K562 (cell line): ENCODE results near the gene PHF21A. TPM values are rescaled to one million over a fixed set of nuclear protein-coding genes. Genes with fewer than 3 reads are reported as not detected.

Experiments
- ATAC-seq: fragments of 200-7000 bp; cut with Tn5 transposase; 3 replicates; pipeline ENCODE4 v1.9.1; 2020; ENCODE audit warnings: moderate library complexity
- BruUV-seq: library from RNA; stranded (reverse); fragments of 400-500 nt; replicated peaks from 2 replicates; lab custom pipeline; 2021; lab: Mats Ljungman, UMichigan
- CTCF ChIA-PET: fragments of 300-600 bp; formaldehyde crosslinking; extraction: SDS; loops from one replicate; lab custom pipeline; 2021; ENCODE audit warnings: low intra/inter-chr PET ratio; lab: Yijun Ruan, JAX
- POLR2A ChIA-PET: fragments of 300-600, 350-650 bp; sonication (Branson Sonifier 250); formaldehyde crosslinking; extraction: SDS; loops from one replicate; lab custom pipeline; 2021; ENCODE audit warnings: antibody characterized with exemption, inconsistent platforms; lab: Yijun Ruan, JAX
- DNase-seq, 4 experiments: peaks; one replicate each; pipeline versions ENCODE4 v3.0.0 to v3.0.0-alpha.2; 2011 to 2018; ENCODE audit warnings: low spot score in 3 of 4, mixed read lengths in 3 of 4; ENCODE audit errors: extremely low read depth in 1 of 4
- FAIRE-seq: peaks from 2 replicates; lab custom pipeline; 2011; peaks lifted over from hg19 to GRCh38; lab: Jason Lieb, UNC
- H2AFZ ChIP-seq: 2 replicates; pipeline ENCODE4 v1.6.0; 2011; ENCODE audit warnings: low read depth, low read length, control low read depth, inconsistent platforms
- H3K27ac ChIP-seq: fragments of 200-600 bp; 3 replicates; pipeline ENCODE4 v1.8.0; 2011; ENCODE audit warnings: low read depth, mild to moderate bottlenecking, control low read depth, inconsistent platforms, low read length, moderate library complexity, mixed read lengths; ENCODE audit errors: extremely low read depth
- H3K27me3 ChIP-seq, 2 experiments: fragments of 300-600 bp in 1 of 2; 2 replicates in 1 of 2; 3 replicates in 1 of 2; pipeline versions ENCODE4 v1.6.0 to v1.8.0; 2011; ENCODE audit warnings: inconsistent platforms in 2 of 2, low read length in 2 of 2, mild to moderate bottlenecking in 1 of 2, mixed read lengths in 1 of 2, moderate library complexity in 1 of 2; ENCODE audit not compliant: control insufficient read depth in 2 of 2, insufficient read depth in 2 of 2
- H3K36me3 ChIP-seq: fragments of 300-600 bp; 3 replicates; pipeline ENCODE4 v1.8.0; 2011; ENCODE audit warnings: mild to moderate bottlenecking, low read length, inconsistent platforms; ENCODE audit not compliant: control insufficient read depth, insufficient read depth
- H3K4me1 ChIP-seq, 2 experiments: fragments of 200-600 bp in 1 of 2; replicated peaks in 1 of 2; 2 replicates in 1 of 2; 3 replicates in 1 of 2; pipeline versions ENCODE4 v1.5.1 to v1.8.0; 2011; ENCODE audit warnings: inconsistent platforms in 2 of 2, low read length in 2 of 2, mild to moderate bottlenecking in 1 of 2, mixed read lengths in 1 of 2, moderate library complexity in 1 of 2; ENCODE audit not compliant: control insufficient read depth in 2 of 2, insufficient read depth in 2 of 2
- H3K4me2 ChIP-seq: 2 replicates; pipeline ENCODE4 v1.6.1; 2011; ENCODE audit warnings: low read length, control low read depth, inconsistent platforms, mixed read lengths; ENCODE audit not compliant: insufficient read depth
- H3K4me3 ChIP-seq: fragments of 200-600 bp; sonication (generic), shearing (Covaris generic); 2 replicates; pipeline ENCODE4 v1.5.1; 2016; ENCODE audit warnings: control low read depth, inconsistent platforms
- H3K79me2 ChIP-seq: fragments of 200-600 bp; 3 replicates; pipeline ENCODE4 v1.8.0; 2011; ENCODE audit warnings: low read length, inconsistent platforms; ENCODE audit not compliant: control insufficient read depth, insufficient read depth
- H3K9ac ChIP-seq, 2 experiments: 2 replicates each; pipeline versions ENCODE4 v1.6.0 to v1.6.1; 2011; ENCODE audit warnings: low read depth in 2 of 2, low read length in 2 of 2, control low read depth in 1 of 2, inconsistent platforms in 1 of 2, mild to moderate bottlenecking in 1 of 2, mixed read lengths in 1 of 2; ENCODE audit not compliant: insufficient read depth in 1 of 2
- H3K9me1 ChIP-seq: one replicate; pipeline ENCODE4 v1.6.0; 2011; ENCODE audit warnings: inconsistent platforms, mild to moderate bottlenecking, low read length, moderate library complexity; ENCODE audit not compliant: control insufficient read depth, insufficient read depth
- H3K9me3 ChIP-seq: replicated peaks from 2 replicates; pipeline ENCODE4 v1.5.1; 2011; ENCODE audit warnings: low read depth, low read length, inconsistent platforms; ENCODE audit not compliant: control insufficient read depth, insufficient read depth
- H4K20me1 ChIP-seq: replicated peaks from 2 replicates; pipeline ENCODE4 v1.6.1; 2011; ENCODE audit warnings: low read length, inconsistent platforms, mixed read lengths; ENCODE audit not compliant: control insufficient read depth, insufficient read depth
- DLX4 ChIP-seq: fragments of 250-450 bp; sonication (Bioruptor Pico); IDR thresholded peaks from 2 replicates; pipeline ENCODE4 v1.6.1; 2021; ENCODE audit warnings: mild to moderate bottlenecking
- POLR2A ChIP-seq: fragments of 450-650 bp; conservative IDR thresholded peaks from 2 replicates; pipeline ENCODE4 v1.6.1; 2016
- SIN3A ChIP-seq, 2 experiments: fragments of 150-350 bp in 1 of 2; IDR thresholded peaks; 2 replicates each; pipeline ENCODE4 v1.6.1; 2011 to 2016; ENCODE audit warnings: borderline replicate concordance in 2 of 2, low read depth in 2 of 2, low read length in 2 of 2, mild to moderate bottlenecking in 2 of 2, moderate library complexity in 2 of 2; ENCODE audit not compliant: control insufficient read depth in 1 of 2
- TCF7 ChIP-seq: sonication (generic); IDR thresholded peaks from 2 replicates; pipeline ENCODE4 v1.6.1; 2016; ENCODE audit warnings: antibody characterized with exemption, borderline replicate concordance
- WGBS: fragments of 100-300 bp; shearing (Covaris generic); methylation state at CpG from one replicate; pipeline ENCODE4 v1.1.6; 2016; ENCODE audit warnings: low coverage, mixed read lengths; ENCODE audit not compliant: insufficient coverage; ENCODE audit errors: missing lambda C conversion rate; 5-methylcytosine and 5-hydroxymethylcytosine counted together
- in situ Hi-C: fragments of 300-500 bp; cut with MboI; formaldehyde crosslinking; loops from 4 replicates; pipeline ENCODE4 v1.15.0; 2018; ENCODE audit warnings: inconsistent platforms, mixed read lengths
- intact Hi-C: fragments of 100-400 bp; cut with micrococcal nuclease; formaldehyde crosslinking; loops from 2 replicates; pipeline ENCODE4 v1.14.2; 2022
- polyA plus RNA-seq, 8 experiments: library from polyadenylated mRNA; depleted of rRNA in 4 of 8; stranded (reverse) in 5 of 8; unstranded in 3 of 8; fragments of >200 nt; fragmentation: Nextera tagmentation in 2 of 8; fragmentation: Illumina TruSeq in 1 of 8; extraction: Ambion mirVana in 2 of 8; extraction: Trizol in 1 of 8; gene quantifications; 2 replicates each; pipeline versions ENCODE4 v1.2.1 to v1.2.3, GENCODE V29; 2011 to 2014; ENCODE audit warnings: inconsistent platforms in 1 of 8, missing spikeins in 1 of 8
- total RNA-seq, 7 experiments: library from RNA; depleted of rRNA in 6 of 7; stranded (reverse); fragments of >200 nt in 6 of 7; fragmentation: Illumina TruSeq in 2 of 7; extraction: Trizol in 2 of 7; gene quantifications; 2 replicates each; pipeline versions ENCODE4 v1.2.1 to v1.2.3, GENCODE V29; 2011 to 2021; ENCODE audit warnings: low replicate concordance in 1 of 7

Gene PHF21A
- total and polyA plus RNA-seq, 9 of the 15 experiments (the other 6 are each of a cell fraction or from before 2014, with no cell fraction given), result 1.5 to 32.4 (median 10.7) TPM

GRCh38 chr11:45884596-45885185 is 236.6 kb downstream of the PHF21A start:
- in situ Hi-C loops, result no loop called here
- Histone ChIP-seq H3K9me1 (no peaks in the 10 kb centered on the region), H3K36me3 (peaks cover 21% of the 10 kb centered on the region; the same call in 2 of the 3 replicates), H2AFZ (no peak overlapping the region), H3K27ac (no peak overlapping the region), H3K79me2 (no peaks in the 10 kb centered on the region), H3K9me3 (no peaks in the 10 kb centered on the region), H3K9ac (no peak overlapping the region), H3K4me2 (peak overlapping the region; percentile 39; the same call in 1 of the 2 replicates), H3K4me3 (no peak overlapping the region), H4K20me1 (peaks cover 30% of the 10 kb centered on the region), H3K4me1 (peaks cover 4 to 29% of the 10 kb centered on the region in 2 experiments), H3K27me3 (no peaks in the 10 kb centered on the region)
- no TSS peak for BruUV-seq
- POLR2A ChIA-PET, result interaction anchor here (1.2 kb wide), 1 partner anchor 16 kb away, joined by 5 read pairs; no protein-coding TSS in a partner anchor
- no peak for ATAC-seq
- FAIRE-seq, result no peak
- TF ChIP-seq DLX4 (CRISPR knock-in tag) (no peak), SIN3A (IDR thresholded peaks at IDR 0.05; ENCODE audit: borderline replicate concordance in 2 of 2, control insufficient read depth in 1 of 2, low read depth in 2 of 2, low read length in 2 of 2) (peak in 1 of 2 experiments; percentile 4; a peak in 1 of 4 replicates), POLR2A (0 out of 2 replicates have a peak, but pooled peaks have one; percentile 30), TCF7 (no peak)
- no peak for DNase-seq
- CTCF ChIA-PET, result no interaction called here
- 66% methylated on average over 9 of the region's 10 CpGs for WGBS
- intact Hi-C loops, result no loop called here

Other genes with a start within 250 kb of the PHF21A start
- gene MAPK8IP1, start 235.8 kb downstream of the PHF21A start, total RNA-seq (2014; rRNA removed), result 5.4 and 8.0 TPM in 2 replicates
- gene MAPK8IP1, start 235.8 kb downstream of the PHF21A start, total RNA-seq (2014; rRNA removed; fragmentation: Illumina TruSeq; extraction: Trizol), result 0.89 and 1.5 TPM in 2 replicates
- 2.1 and 2.3 TPM in 2 replicates for gene MAPK8IP1, start 235.8 kb downstream of the PHF21A start, total RNA-seq (2015; rRNA removed; fragmentation: Illumina TruSeq; extraction: Trizol)
- 6.6 and 6.9 TPM in 2 replicates for gene MAPK8IP1, start 235.8 kb downstream of the PHF21A start, total RNA-seq (2021)
- gene MAPK8IP1, start 235.8 kb downstream of the PHF21A start, polyA plus RNA-seq (2011; rRNA removed), result 2.5 and 3.9 TPM in 2 replicates
- gene MAPK8IP1, start 235.8 kb downstream of the PHF21A start, polyA plus RNA-seq (2014; fragmentation: Illumina TruSeq; extraction: Trizol), result 2.9 and 4.0 TPM in 2 replicates
- under 1 TPM; 0.13 to 0.14 TPM for gene MAPK8IP1, start 235.8 kb downstream of the PHF21A start, polyA plus RNA-seq (2014; fragmentation: Nextera tagmentation; extraction: Ambion mirVana)
- gene MAPK8IP1, start 235.8 kb downstream of the PHF21A start, polyA plus RNA-seq (2014; rRNA removed), result 4.3 and 4.9 TPM in 2 replicates
- gene FREY1, start 214.2 kb downstream of the PHF21A start, total RNA-seq (2014; rRNA removed), result 1.5 TPM in 1 of 2 replicates, not detected in the other
- not detected in 2 replicates for gene FREY1, start 214.2 kb downstream of the PHF21A start, total RNA-seq (2014; rRNA removed; fragmentation: Illumina TruSeq; extraction: Trizol)
- gene FREY1, start 214.2 kb downstream of the PHF21A start, total RNA-seq (2015; rRNA removed; fragmentation: Illumina TruSeq; extraction: Trizol), result 0.83 and 1.1 TPM in 2 replicates
- 0.76 and 1.1 TPM in 2 replicates for gene FREY1, start 214.2 kb downstream of the PHF21A start, total RNA-seq (2021)
- 0.28 TPM in 1 of 2 replicates, not detected in the other for gene FREY1, start 214.2 kb downstream of the PHF21A start, polyA plus RNA-seq (2011; rRNA removed)
- gene FREY1, start 214.2 kb downstream of the PHF21A start, polyA plus RNA-seq (2014; fragmentation: Illumina TruSeq; extraction: Trizol), result 0.25 TPM in 1 of 2 replicates, not detected in the other
- gene FREY1, start 214.2 kb downstream of the PHF21A start, polyA plus RNA-seq (2014; fragmentation: Nextera tagmentation; extraction: Ambion mirVana), result not detected
- gene FREY1, start 214.2 kb downstream of the PHF21A start, polyA plus RNA-seq (2014; rRNA removed), result not detected in 2 replicates
- 43.9 and 48.4 TPM in 2 replicates for gene PEX16, start 203.6 kb downstream of the PHF21A start, total RNA-seq (2014; rRNA removed)
- 6.0 and 8.9 TPM in 2 replicates for gene PEX16, start 203.6 kb downstream of the PHF21A start, total RNA-seq (2014; rRNA removed; fragmentation: Illumina TruSeq; extraction: Trizol)
- gene PEX16, start 203.6 kb downstream of the PHF21A start, total RNA-seq (2015; rRNA removed; fragmentation: Illumina TruSeq; extraction: Trizol), result 16.2 and 22.5 TPM in 2 replicates
- gene PEX16, start 203.6 kb downstream of the PHF21A start, total RNA-seq (2021), result 33.7 and 37.3 TPM in 2 replicates
- gene PEX16, start 203.6 kb downstream of the PHF21A start, polyA plus RNA-seq (2011; rRNA removed), result 14.6 and 16.6 TPM in 2 replicates
- 7.5 and 20.4 TPM in 2 replicates for gene PEX16, start 203.6 kb downstream of the PHF21A start, polyA plus RNA-seq (2014; fragmentation: Illumina TruSeq; extraction: Trizol)
- gene PEX16, start 203.6 kb downstream of the PHF21A start, polyA plus RNA-seq (2014; fragmentation: Nextera tagmentation; extraction: Ambion mirVana), result 1 to 10 TPM; 1.5 to 3.9 TPM
- 30.8 and 38.3 TPM in 2 replicates for gene PEX16, start 203.6 kb downstream of the PHF21A start, polyA plus RNA-seq (2014; rRNA removed)
- gene LARGE2, start 198.8 kb downstream of the PHF21A start, total RNA-seq (2014; rRNA removed), result 6.6 and 8.7 TPM in 2 replicates
- gene LARGE2, start 198.8 kb downstream of the PHF21A start, total RNA-seq (2014; rRNA removed; fragmentation: Illumina TruSeq; extraction: Trizol), result 1.7 and 2.5 TPM in 2 replicates
- gene LARGE2, start 198.8 kb downstream of the PHF21A start, total RNA-seq (2015; rRNA removed; fragmentation: Illumina TruSeq; extraction: Trizol), result 2.6 and 2.7 TPM in 2 replicates
- gene LARGE2, start 198.8 kb downstream of the PHF21A start, total RNA-seq (2021), result 12.6 and 14.1 TPM in 2 replicates
- gene LARGE2, start 198.8 kb downstream of the PHF21A start, polyA plus RNA-seq (2011; rRNA removed), result 7.2 and 12.7 TPM in 2 replicates
- gene LARGE2, start 198.8 kb downstream of the PHF21A start, polyA plus RNA-seq (2014; fragmentation: Illumina TruSeq; extraction: Trizol), result 8.9 and 16.3 TPM in 2 replicates
- gene LARGE2, start 198.8 kb downstream of the PHF21A start, polyA plus RNA-seq (2014; fragmentation: Nextera tagmentation; extraction: Ambion mirVana), result under 1 TPM; 0.56 to 0.80 TPM
- gene LARGE2, start 198.8 kb downstream of the PHF21A start, polyA plus RNA-seq (2014; rRNA removed), result 12.4 and 15.8 TPM in 2 replicates
- gene CREB3L1, start 156.2 kb upstream of the PHF21A start, total RNA-seq (2014; rRNA removed), result 4.1 and 7.1 TPM in 2 replicates
- 3.7 and 5.2 TPM in 2 replicates for gene CREB3L1, start 156.2 kb upstream of the PHF21A start, total RNA-seq (2014; rRNA removed; fragmentation: Illumina TruSeq; extraction: Trizol)
- gene CREB3L1, start 156.2 kb upstream of the PHF21A start, total RNA-seq (2015; rRNA removed; fragmentation: Illumina TruSeq; extraction: Trizol), result 2.4 and 5.5 TPM in 2 replicates
- 24.9 and 27.6 TPM in 2 replicates for gene CREB3L1, start 156.2 kb upstream of the PHF21A start, total RNA-seq (2021)
- 1.3 and 3.0 TPM in 2 replicates for gene CREB3L1, start 156.2 kb upstream of the PHF21A start, polyA plus RNA-seq (2011; rRNA removed)
- gene CREB3L1, start 156.2 kb upstream of the PHF21A start, polyA plus RNA-seq (2014; fragmentation: Illumina TruSeq; extraction: Trizol), result 16.2 and 20.5 TPM in 2 replicates
- gene CREB3L1, start 156.2 kb upstream of the PHF21A start, polyA plus RNA-seq (2014; fragmentation: Nextera tagmentation; extraction: Ambion mirVana), result 1 to 10 TPM; 1.2 to 1.4 TPM
- 4.9 and 5.3 TPM in 2 replicates for gene CREB3L1, start 156.2 kb upstream of the PHF21A start, polyA plus RNA-seq (2014; rRNA removed)
- 78.5 and 108 TPM in 2 replicates for gene DGKZ, start 226.0 kb upstream of the PHF21A start, total RNA-seq (2014; rRNA removed)
- gene DGKZ, start 226.0 kb upstream of the PHF21A start, total RNA-seq (2014; rRNA removed; fragmentation: Illumina TruSeq; extraction: Trizol), result 10.9 and 13.6 TPM in 2 replicates
- gene DGKZ, start 226.0 kb upstream of the PHF21A start, total RNA-seq (2015; rRNA removed; fragmentation: Illumina TruSeq; extraction: Trizol), result 44.2 and 47.5 TPM in 2 replicates
- 87.8 and 100 TPM in 2 replicates for gene DGKZ, start 226.0 kb upstream of the PHF21A start, total RNA-seq (2021)
- 28.2 and 49.4 TPM in 2 replicates for gene DGKZ, start 226.0 kb upstream of the PHF21A start, polyA plus RNA-seq (2011; rRNA removed)
- gene DGKZ, start 226.0 kb upstream of the PHF21A start, polyA plus RNA-seq (2014; fragmentation: Illumina TruSeq; extraction: Trizol), result 48.8 and 66.2 TPM in 2 replicates
- under 1 TPM; 0.51 to 0.71 TPM for gene DGKZ, start 226.0 kb upstream of the PHF21A start, polyA plus RNA-seq (2014; fragmentation: Nextera tagmentation; extraction: Ambion mirVana)
- gene DGKZ, start 226.0 kb upstream of the PHF21A start, polyA plus RNA-seq (2014; rRNA removed), result 73.5 and 77.9 TPM in 2 replicates